ENCODE data around the gene ESR2. TPM values are rescaled to one million over a fixed set of nuclear protein-coding genes. Genes with fewer than 3 reads are reported as not detected.
"Not testable (repeated sequence)": the region's sequence is repeated elsewhere in the genome, so short reads cannot be mapped to it uniquely, and the experiment has no call there.

Gene ESR2
- total and polyA plus RNA-seq, 4 donors: 0.52 to 0.80 (median 0.73) TPM

GRCh38 chr14:64318695-64319094, 24.5 kb upstream of the ESR2 start:
- not testable (repeated sequence) for H3K9me3 ChIP-seq (ENCODE audit: control insufficient read depth, insufficient read depth, low read length); H3K4me1 ChIP-seq (ENCODE audit: control insufficient read depth, insufficient read depth, low read length); H3K4me3 ChIP-seq (ENCODE audit: low read depth, low read length); H3K36me3 ChIP-seq (ENCODE audit: control insufficient read depth, insufficient read depth, low read length); H3K27ac ChIP-seq (ENCODE audit: low read depth, low read length); H3K27me3 ChIP-seq (ENCODE audit: control insufficient read depth, insufficient read depth, low read length); DNase-seq (ENCODE audit: low read depth in 4 of 6, low spot score in 6 of 6)
- WGBS (ENCODE audit: insufficient coverage): 83% methylated on average over 1 of the region's 1 CpG

GRCh38 chr14:64303471-64303917, 9.3 kb upstream of the ESR2 start:
- Histone ChIP-seq H3K27me3 (ENCODE audit: control insufficient read depth, insufficient read depth, low read length) (no peaks in the 10 kb centered on the region), H3K4me3 (ENCODE audit: low read depth, low read length) (no peak overlapping the region), H3K36me3 (ENCODE audit: control insufficient read depth, insufficient read depth, low read length) (no peaks in the 10 kb centered on the region), H3K27ac (ENCODE audit: low read depth, low read length) (no peak overlapping the region), H3K9me3 (ENCODE audit: control insufficient read depth, insufficient read depth, low read length) (no peaks in the 10 kb centered on the region), H3K4me1 (ENCODE audit: control insufficient read depth, insufficient read depth, low read length) (no peaks in the 10 kb centered on the region)
- 0% methylated on average over 1 of the region's 4 CpGs for WGBS (ENCODE audit: insufficient coverage)
- peak; percentile 44 to 95 (median 68) for DNase-seq (ENCODE audit: low read depth in 4 of 6, low spot score in 6 of 6)

GRCh38 chr14:64298773-64299172, 4.6 kb upstream of the ESR2 start:
- Histone ChIP-seq H3K4me1 (ENCODE audit: control insufficient read depth, insufficient read depth, low read length) (peaks cover 12% of the 10 kb centered on the region), H3K4me3 (ENCODE audit: low read depth, low read length) (no peak overlapping the region), H3K36me3 (ENCODE audit: control insufficient read depth, insufficient read depth, low read length) (no peaks in the 10 kb centered on the region), H3K27ac (ENCODE audit: low read depth, low read length) (no peak overlapping the region), H3K27me3 (ENCODE audit: control insufficient read depth, insufficient read depth, low read length) (peaks cover 12% of the 10 kb centered on the region), H3K9me3 (ENCODE audit: control insufficient read depth, insufficient read depth, low read length) (no peaks in the 10 kb centered on the region)
- no peak for DNase-seq (ENCODE audit: low read depth in 4 of 6, low spot score in 6 of 6)
- WGBS (ENCODE audit: insufficient coverage): no CpG with 5 or more reads among the region's 1 CpG

GRCh38 chr14:64296561-64296960, 2.4 kb upstream of the ESR2 start:
- DNase-seq (ENCODE audit: low read depth in 4 of 6, low spot score in 6 of 6): no peak
- peaks cover 26% of the 10 kb centered on the region for H3K27me3 ChIP-seq (ENCODE audit: control insufficient read depth, insufficient read depth, low read length)
- no peak overlapping the region for H3K4me3 ChIP-seq (ENCODE audit: low read depth, low read length)
- no peaks in the 10 kb centered on the region for H3K36me3 ChIP-seq (ENCODE audit: control insufficient read depth, insufficient read depth, low read length)
- peaks cover 12% of the 10 kb centered on the region for H3K4me1 ChIP-seq (ENCODE audit: control insufficient read depth, insufficient read depth, low read length)
- no peaks in the 10 kb centered on the region for H3K9me3 ChIP-seq (ENCODE audit: control insufficient read depth, insufficient read depth, low read length)
- H3K27ac ChIP-seq (ENCODE audit: low read depth, low read length): no peak overlapping the region

GRCh38 chr14:64294672-64295413, 672 bp upstream of the ESR2 start:
- 13% methylated on average over 13 of the region's 20 CpGs for WGBS (ENCODE audit: insufficient coverage)
- Histone ChIP-seq H3K27ac (ENCODE audit: low read depth, low read length) (no peak overlapping the region), H3K9me3 (ENCODE audit: control insufficient read depth, insufficient read depth, low read length) (no peaks in the 10 kb centered on the region), H3K27me3 (ENCODE audit: control insufficient read depth, insufficient read depth, low read length) (peaks cover 29% of the 10 kb centered on the region), H3K36me3 (ENCODE audit: control insufficient read depth, insufficient read depth, low read length) (no peaks in the 10 kb centered on the region), H3K4me3 (ENCODE audit: low read depth, low read length) (peak overlapping the region; percentile 45), H3K4me1 (ENCODE audit: control insufficient read depth, insufficient read depth, low read length) (peaks cover 12% of the 10 kb centered on the region)
- DNase-seq (ENCODE audit: low read depth in 4 of 6, low spot score in 6 of 6): peak in 2 of 6 donors; percentile 15 to 41

GRCh38 chr14:64292197-64292596, 2.0 kb downstream of the ESR2 start:
- H3K9me3 ChIP-seq (ENCODE audit: control insufficient read depth, insufficient read depth, low read length): no peaks in the 10 kb centered on the region
- WGBS (ENCODE audit: insufficient coverage): no CpG with 5 or more reads among the region's 3 CpGs
- H3K27me3 ChIP-seq (ENCODE audit: control insufficient read depth, insufficient read depth, low read length): peaks cover 29% of the 10 kb centered on the region
- no peak overlapping the region for H3K4me3 ChIP-seq (ENCODE audit: low read depth, low read length)
- H3K27ac ChIP-seq (ENCODE audit: low read depth, low read length): no peak overlapping the region
- no peaks in the 10 kb centered on the region for H3K36me3 ChIP-seq (ENCODE audit: control insufficient read depth, insufficient read depth, low read length)
- no peak for DNase-seq (ENCODE audit: low read depth in 4 of 6, low spot score in 6 of 6)
- peaks cover 12% of the 10 kb centered on the region for H3K4me1 ChIP-seq (ENCODE audit: control insufficient read depth, insufficient read depth, low read length)

GRCh38 chr14:64289571-64289970, 4.6 kb downstream of the ESR2 start:
- peaks cover 23% of the 10 kb centered on the region for H3K27me3 ChIP-seq (ENCODE audit: control insufficient read depth, insufficient read depth, low read length)
- H3K27ac ChIP-seq (ENCODE audit: low read depth, low read length): no peak overlapping the region
- H3K36me3 ChIP-seq (ENCODE audit: control insufficient read depth, insufficient read depth, low read length): no peaks in the 10 kb centered on the region
- no CpG with 5 or more reads among the region's 1 CpG for WGBS (ENCODE audit: insufficient coverage)
- peaks cover 8% of the 10 kb centered on the region for H3K4me1 ChIP-seq (ENCODE audit: control insufficient read depth, insufficient read depth, low read length)
- no peak overlapping the region for H3K4me3 ChIP-seq (ENCODE audit: low read depth, low read length)
- DNase-seq (ENCODE audit: low read depth in 4 of 6, low spot score in 6 of 6): no peak
- no peaks in the 10 kb centered on the region for H3K9me3 ChIP-seq (ENCODE audit: control insufficient read depth, insufficient read depth, low read length)

GRCh38 chr14:64281805-64282204, 12.4 kb downstream of the ESR2 start:
- no peak for DNase-seq (ENCODE audit: low read depth in 4 of 6, low spot score in 6 of 6)
- Histone ChIP-seq H3K4me1 (ENCODE audit: control insufficient read depth, insufficient read depth, low read length) (no peaks in the 10 kb centered on the region), H3K27ac (ENCODE audit: low read depth, low read length) (no peak overlapping the region), H3K4me3 (ENCODE audit: low read depth, low read length) (no peak overlapping the region), H3K27me3 (ENCODE audit: control insufficient read depth, insufficient read depth, low read length) (no peaks in the 10 kb centered on the region), H3K36me3 (ENCODE audit: control insufficient read depth, insufficient read depth, low read length) (no peaks in the 10 kb centered on the region), H3K9me3 (ENCODE audit: control insufficient read depth, insufficient read depth, low read length) (no peaks in the 10 kb centered on the region)
- WGBS (ENCODE audit: insufficient coverage): 100% methylated on average over 1 of the region's 2 CpGs

- Histone ChIP-seq H3K4me3 (ENCODE audit: low read depth, low read length) (no peak overlapping the region), H3K4me1 (ENCODE audit: control insufficient read depth, insufficient read depth, low read length) (no peaks in the 10 kb centered on the region), H3K27me3 (ENCODE audit: control insufficient read depth, insufficient read depth, low read length) (no peaks in the 10 kb centered on the region), H3K27ac (ENCODE audit: low read depth, low read length) (no peak overlapping the region), H3K9me3 (ENCODE audit: control insufficient read depth, insufficient read depth, low read length) (no peaks in the 10 kb centered on the region), H3K36me3 (ENCODE audit: control insufficient read depth, insufficient read depth, low read length) (no peaks in the 10 kb centered on the region)
- no peak for DNase-seq (ENCODE audit: low read depth in 4 of 6, low spot score in 6 of 6)
- WGBS (ENCODE audit: insufficient coverage): 92% methylated on average over 7 of the region's 15 CpGs
These were observed 14.2 kb downstream of the ESR2 start for GRCh38 chr14:64279704-64280668.
